GM21381 (cell line): Measurements from ENCODE around the gene PPP1R13B.

ENCODE experiments used
- ATAC-seq: cut with Tn5 transposase; IDR thresholded peaks from one replicate; pipeline ENCODE4 v1.9.1; 2021; ENCODE audit warnings: mild to moderate bottlenecking, moderate library complexity; ENCODE audit not compliant: unreplicated experiment

Gene PPP1R13B

GRCh38 chr14:103702497-103703432, 144.6 kb downstream of the PPP1R13B start:
- ATAC-seq: no peak

GRCh38 chr14:103702095-103702494, 145.3 kb downstream of the PPP1R13B start:
- no peak for ATAC-seq

DNA sequence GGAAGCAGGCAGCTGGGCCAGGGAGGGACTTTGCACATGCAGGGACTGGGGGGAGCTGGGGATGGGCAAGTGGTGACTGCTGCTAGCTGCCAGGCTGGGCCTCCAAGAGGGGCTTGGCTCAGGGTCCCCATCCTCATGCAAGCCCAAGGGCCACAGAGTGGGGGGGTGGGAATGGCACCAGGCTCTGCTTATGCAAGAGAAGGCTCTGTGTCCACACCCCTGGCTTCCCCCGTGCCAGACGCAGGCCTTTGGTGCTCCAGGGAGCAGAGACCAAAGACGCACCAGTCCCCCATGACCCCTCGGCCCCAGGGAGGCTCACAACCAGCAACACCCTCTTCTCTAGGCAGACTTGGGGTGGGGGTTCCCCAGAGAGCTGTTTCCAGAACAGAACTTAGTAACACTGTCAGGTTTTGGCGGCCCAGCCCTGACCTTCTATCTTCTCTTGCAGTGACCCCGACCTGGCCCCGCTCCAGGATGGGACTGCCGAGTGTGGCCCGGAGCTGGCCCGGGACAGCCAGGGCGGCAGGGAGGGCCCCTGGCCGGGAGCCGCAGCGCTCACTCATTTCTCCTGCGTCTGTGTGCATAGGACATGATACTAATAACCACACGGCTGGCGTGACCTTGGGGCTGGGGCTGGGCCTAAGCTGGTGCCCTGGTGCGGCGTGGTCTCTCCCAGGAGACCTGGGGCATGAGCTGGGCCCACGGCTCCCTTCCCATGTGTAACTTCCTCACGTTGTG, 146.5 kb downstream of the PPP1R13B start:
- ATAC-seq: no peak

- no peak for ATAC-seq
Measured at GRCh38 chr14:103699901-103700752, 147.2 kb downstream of the PPP1R13B start.

- no peak for ATAC-seq
Measured at GRCh38 chr14:103699261-103699661, 148.1 kb downstream of the PPP1R13B start.

GRCh38 chr14:103698380-103699260, 148.8 kb downstream of the PPP1R13B start:
- ATAC-seq: no peak

GRCh38 chr14:103697603-103698379, 149.6 kb downstream of the PPP1R13B start:
- no peak for ATAC-seq

GRCh38 chr14:103697206-103697602, 150.2 kb downstream of the PPP1R13B start:
- no peak for ATAC-seq

- ATAC-seq: no peak
Measured at GRCh38 chr14:103696466-103697071, 150.8 kb downstream of the PPP1R13B start.

GRCh38 chr14:103696070-103696402, 151.3 kb downstream of the PPP1R13B start:
- no peak for ATAC-seq

DNA sequence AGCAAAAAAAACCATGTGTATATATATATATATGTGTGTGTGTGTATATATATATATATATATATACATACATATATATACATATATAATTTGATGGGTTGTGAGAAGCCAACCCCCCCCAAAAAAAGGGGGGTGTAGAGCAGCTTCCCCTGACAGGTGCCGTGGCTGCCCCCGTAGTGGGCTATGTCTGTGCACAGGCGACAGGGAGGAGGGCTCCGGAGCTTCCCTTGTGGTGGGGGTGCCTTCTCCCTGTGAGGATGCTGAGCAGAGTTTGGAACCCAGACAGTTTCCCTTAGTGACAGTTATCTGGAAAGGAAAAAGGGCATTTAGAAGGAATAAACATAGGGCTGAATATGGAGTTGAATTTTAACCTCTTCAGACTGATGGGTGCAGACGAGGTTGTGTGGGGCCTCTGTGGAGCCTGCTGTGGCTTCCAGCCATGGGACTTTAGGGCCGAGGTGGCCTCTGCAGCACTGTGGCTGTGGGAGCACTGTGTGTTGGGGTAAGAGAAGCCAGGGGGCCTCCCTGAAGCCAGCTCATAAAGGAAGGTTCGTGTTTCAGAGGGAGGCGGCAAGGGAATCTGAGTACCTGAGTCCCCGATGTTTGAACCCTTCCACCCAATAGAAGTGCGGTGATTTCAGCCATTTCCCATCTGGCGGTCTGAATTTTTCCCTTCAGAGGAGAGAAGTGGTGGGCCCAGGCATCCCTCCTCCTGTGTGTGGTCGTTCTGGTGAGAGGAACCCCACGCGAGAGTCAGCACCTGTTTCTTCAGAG, 151.9 kb downstream of the PPP1R13B start:
- no peak for ATAC-seq

DNA sequence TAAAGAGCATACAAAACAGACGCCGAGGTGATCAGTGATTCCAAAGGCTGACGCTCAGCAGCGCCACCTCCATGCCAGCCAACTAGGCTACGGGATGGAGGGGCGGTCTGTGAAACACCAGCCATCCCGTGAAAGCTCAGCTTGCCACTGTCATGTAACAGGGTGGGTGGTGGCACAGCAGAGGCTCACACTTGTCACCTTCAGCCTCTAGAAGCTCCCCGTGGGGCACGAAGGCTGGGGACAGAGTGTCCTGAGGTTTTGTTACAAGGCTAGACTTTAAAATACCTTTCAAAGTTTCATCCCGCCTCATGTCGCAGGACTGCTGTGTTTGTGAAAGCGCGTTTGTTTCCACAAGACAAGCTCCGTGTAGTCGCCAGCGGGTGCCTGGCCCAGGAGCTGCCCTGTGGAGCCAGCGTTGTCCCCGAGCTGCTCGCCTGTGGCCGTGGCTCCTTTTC, 152.8 kb downstream of the PPP1R13B start:
- no peak for ATAC-seq

GRCh38 chr14:103693515-103693914, 153.9 kb downstream of the PPP1R13B start:
- no peak for ATAC-seq

GRCh38 chr14:103692871-103693270, 154.5 kb downstream of the PPP1R13B start:
- no peak for ATAC-seq

- ATAC-seq: peak; percentile 18
Measured at GRCh38 chr14:103692159-103692558, 155.2 kb downstream of the PPP1R13B start.

GRCh38 chr14:103691655-103692054, 155.7 kb downstream of the PPP1R13B start:
- ATAC-seq: peak; percentile 60

- no peak for ATAC-seq
Measured at GRCh38 chr14:103690332-103690731, 157.0 kb downstream of the PPP1R13B start.
